ENCODE results near the gene OR9Q2. TPM values are rescaled to one million over a fixed set of nuclear protein-coding genes. Genes with fewer than 3 reads are reported as not detected.

Gene OR9Q2
- total RNA-seq, 1 donor from 2014 or later: not detected

DNA sequence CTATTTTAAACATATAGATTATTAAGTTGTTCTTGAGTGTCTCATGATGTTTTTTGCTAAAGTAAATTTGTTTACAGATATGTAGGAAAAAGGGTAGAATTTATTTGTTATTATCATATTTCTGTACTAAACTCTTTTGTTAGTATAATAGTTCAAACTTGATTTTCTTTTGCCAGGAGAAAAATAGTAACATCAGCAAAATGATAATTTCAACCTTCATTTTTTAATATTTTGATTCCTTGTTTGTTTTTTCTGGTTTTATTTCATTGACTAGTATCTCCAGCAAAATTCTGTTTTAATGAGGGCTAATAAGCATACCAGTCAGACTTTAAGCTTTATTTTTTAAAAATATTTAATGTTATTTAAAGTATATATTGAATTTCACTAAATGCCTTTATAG, 27.6 kb downstream of the OR9Q2 start:
- no peak for DNase-seq
- H3K27me3 ChIP-seq (ENCODE audit: low read depth): no peaks in the 10 kb centered on the region
- no peaks in the 10 kb centered on the region for H3K36me3 ChIP-seq
- TF ChIP-seq, protein P1, sequence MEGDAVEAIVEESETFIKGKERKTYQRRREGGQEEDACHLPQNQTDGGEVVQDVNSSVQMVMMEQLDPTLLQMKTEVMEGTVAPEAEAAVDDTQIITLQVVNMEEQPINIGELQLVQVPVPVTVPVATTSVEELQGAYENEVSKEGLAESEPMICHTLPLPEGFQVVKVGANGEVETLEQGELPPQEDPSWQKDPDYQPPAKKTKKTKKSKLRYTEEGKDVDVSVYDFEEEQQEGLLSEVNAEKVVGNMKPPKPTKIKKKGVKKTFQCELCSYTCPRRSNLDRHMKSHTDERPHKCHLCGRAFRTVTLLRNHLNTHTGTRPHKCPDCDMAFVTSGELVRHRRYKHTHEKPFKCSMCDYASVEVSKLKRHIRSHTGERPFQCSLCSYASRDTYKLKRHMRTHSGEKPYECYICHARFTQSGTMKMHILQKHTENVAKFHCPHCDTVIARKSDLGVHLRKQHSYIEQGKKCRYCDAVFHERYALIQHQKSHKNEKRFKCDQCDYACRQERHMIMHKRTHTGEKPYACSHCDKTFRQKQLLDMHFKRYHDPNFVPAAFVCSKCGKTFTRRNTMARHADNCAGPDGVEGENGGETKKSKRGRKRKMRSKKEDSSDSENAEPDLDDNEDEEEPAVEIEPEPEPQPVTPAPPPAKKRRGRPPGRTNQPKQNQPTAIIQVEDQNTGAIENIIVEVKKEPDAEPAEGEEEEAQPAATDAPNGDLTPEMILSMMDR (IDR thresholded peaks at IDR 0.05): no peak
- no peak for ATAC-seq
- intact Hi-C loops (cut with DNase I): no loop called here
- H3K27ac ChIP-seq: no peak overlapping the region
- no peaks in the 10 kb centered on the region for H3K9me3 ChIP-seq
- H3K4me3 ChIP-seq: no peak overlapping the region
- no peaks in the 10 kb centered on the region for H3K4me1 ChIP-seq

DNA sequence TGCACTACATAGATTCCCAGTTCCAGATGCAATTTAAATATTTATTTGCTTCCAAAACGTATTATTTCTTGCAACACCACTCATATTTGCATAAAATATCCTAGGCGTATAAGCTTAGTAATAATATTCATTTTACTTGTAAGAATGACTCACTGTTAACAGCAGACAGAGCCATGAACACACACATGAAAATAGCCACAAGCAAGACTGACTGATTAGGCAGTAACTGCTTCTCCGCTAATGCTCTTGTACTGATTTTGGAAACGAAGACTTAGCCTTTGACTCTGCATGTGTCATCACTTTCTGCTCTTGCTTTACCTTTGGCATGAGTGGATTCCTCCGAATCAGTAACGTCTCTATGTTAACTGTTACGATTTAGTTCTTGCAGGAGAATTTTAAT, 33.9 kb downstream of the OR9Q2 start:
- H3K9me3 ChIP-seq: no peaks in the 10 kb centered on the region
- intact Hi-C loops (cut with DNase I): no loop called here
- H3K27me3 ChIP-seq (ENCODE audit: low read depth): no peaks in the 10 kb centered on the region
- no peak for ATAC-seq
- H3K4me1 ChIP-seq: no peaks in the 10 kb centered on the region
- TF ChIP-seq, protein P1 (IDR thresholded peaks at IDR 0.05): no peak
- H3K4me3 ChIP-seq: no peak overlapping the region
- DNase-seq: no peak
- no peaks in the 10 kb centered on the region for H3K36me3 ChIP-seq
- no peak overlapping the region for H3K27ac ChIP-seq

DNA sequence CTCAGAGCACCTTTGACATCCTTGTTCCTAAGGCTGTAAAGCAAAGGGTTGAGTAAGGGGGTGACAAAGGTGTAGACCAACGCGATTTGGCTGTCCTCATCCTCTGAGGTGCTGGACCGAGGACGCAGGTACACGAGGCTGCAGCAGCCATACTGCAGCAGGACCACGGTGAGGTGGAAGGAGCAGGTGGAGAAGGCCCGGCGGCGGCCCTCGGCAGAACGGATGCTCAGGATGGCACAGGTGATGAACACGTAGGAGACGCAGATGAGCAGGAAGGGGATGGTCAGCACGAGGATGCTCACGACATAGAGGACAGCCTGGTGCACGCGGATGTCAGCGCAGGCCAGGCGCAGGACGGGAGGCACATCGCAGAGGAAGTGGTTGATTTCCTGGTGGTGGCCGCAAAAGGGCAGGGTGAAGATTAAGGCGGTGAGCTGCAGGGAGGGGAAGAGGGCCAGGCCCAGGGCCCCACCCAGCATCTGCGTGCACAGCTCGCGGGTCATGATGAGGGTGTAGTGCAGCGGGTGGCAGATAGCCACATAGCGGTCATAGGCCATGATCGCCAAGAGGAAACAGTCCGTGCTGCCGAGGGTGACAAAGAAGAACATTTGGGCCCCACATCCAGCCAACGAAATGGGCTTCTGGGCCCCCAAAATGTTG, 39.2 kb downstream of the OR9Q2 start:
- H3K36me3 ChIP-seq: no peaks in the 10 kb centered on the region
- no peak for DNase-seq
- H3K27ac ChIP-seq: no peak overlapping the region
- no peak for ATAC-seq
- TF ChIP-seq, protein P1 (IDR thresholded peaks at IDR 0.05): no peak
- no peaks in the 10 kb centered on the region for H3K4me1 ChIP-seq
- H3K4me3 ChIP-seq: no peak overlapping the region
- H3K9me3 ChIP-seq: no peaks in the 10 kb centered on the region
- H3K27me3 ChIP-seq (ENCODE audit: low read depth): no peaks in the 10 kb centered on the region
- intact Hi-C loops (cut with DNase I): no loop called here

Other genes starting within 250 kb of the OR9Q2 start
- not detected for gene OR9Q1, start 165.2 kb upstream of the OR9Q2 start, total RNA-seq
- gene OR6Q1, start 158.1 kb upstream of the OR9Q2 start, total RNA-seq: not detected
- gene OR9I1, start 63.5 kb upstream of the OR9Q2 start, total RNA-seq: not detected
- not detected for gene OR1S2, start 15.1 kb downstream of the OR9Q2 start, total RNA-seq
- not detected for gene OR1S1, start 23.6 kb downstream of the OR9Q2 start, total RNA-seq
- gene OR10Q1, start 39.8 kb downstream of the OR9Q2 start, total RNA-seq: not detected
- gene OR10W1, start 79.2 kb downstream of the OR9Q2 start, total RNA-seq: not detected
- gene OR5B17, start 170.0 kb downstream of the OR9Q2 start, total RNA-seq: not detected
- not detected for gene OR5B3, start 217.8 kb downstream of the OR9Q2 start, total RNA-seq
- gene OR5B2, start 239.1 kb downstream of the OR9Q2 start, total RNA-seq: not detected